GM10248 (cell line): Measurements from ENCODE around the gene BRD3.
A peak's percentile ranks its signal among the peaks of the same experiment; 100 is the strongest.

Experiments used
- CTCF ChIA-PET: fragments of 300-600 bp; sonication (Branson Sonifier 250); formaldehyde crosslinking; extraction: SDS; loops from one replicate; lab custom pipeline; 2021; ENCODE audit warnings: antibody characterized with exemption; lab: Yijun Ruan, JAX
- POLR2A ChIA-PET: fragments of 350-650 bp; sonication (Branson Sonifier 250); formaldehyde crosslinking; extraction: SDS; loops from one replicate; lab custom pipeline; 2020; ENCODE audit warnings: antibody characterized with exemption; lab: Yijun Ruan, JAX
- DNase-seq: peaks from one replicate; pipeline ENCODE4 v3.0.0; 2012; ENCODE audit errors: extremely low spot score
- CTCF ChIP-seq: IDR thresholded peaks from 2 replicates; pipeline ENCODE4 v1.5.1; 2012; ENCODE audit warnings: mild to moderate bottlenecking, low read depth; ENCODE audit errors: extremely low read depth, missing control alignments, control extremely low read depth

Gene BRD3

GRCh38 chr9:134062461-134063087 lies 5.3 kb downstream of the BRD3 start:
- DNase-seq: no peak
- ChIA-PET CTCF (no interaction called here), POLR2A (no interaction called here)

GRCh38 chr9:134061688-134062371 lies 6.0 kb downstream of the BRD3 start:
- ChIA-PET POLR2A (no interaction called here), CTCF (no interaction called here)
- DNase-seq: no peak
- TF ChIP-seq CTCF: no peak

More at GRCh38 chr9:134062461-134063087, 5.3 kb downstream of the BRD3 start:
- TF ChIP-seq CTCF: no peak

GRCh38 chr9:134061019-134061687 lies 6.7 kb downstream of the BRD3 start:
- TF ChIP-seq CTCF: no peak
- ChIA-PET CTCF (no interaction called here), POLR2A (no interaction called here)
- DNase-seq: no peak

- no peak for TF ChIP-seq CTCF
- ChIA-PET CTCF (interaction anchor here (1.1 kb wide), 1 partner anchor 39 kb away, joined by 3 read pairs; no protein-coding TSS in a partner anchor), POLR2A (no interaction called here)
- DNase-seq: no peak
These were observed 7.3 kb downstream of the BRD3 start for GRCh38 chr9:134060546-134060945.

- no peak for TF ChIP-seq CTCF
- ChIA-PET CTCF (interaction anchor here (1.1 kb wide), 1 partner anchor 39 kb away, joined by 3 read pairs; no protein-coding TSS in a partner anchor), POLR2A (no interaction called here)
- peak; percentile 84 for DNase-seq
These were observed 8.0 kb downstream of the BRD3 start for GRCh38 chr9:134059661-134060395.

GRCh38 chr9:134059188-134059641 lies 8.6 kb downstream of the BRD3 start:
- POLR2A ChIA-PET: no interaction called here
- TF ChIP-seq CTCF: no peak
- CTCF ChIA-PET: no interaction called here
- no peak for DNase-seq
